HepG2 (cell line): Measurements from ENCODE around the gene DLX6. TPM values are rescaled to one million over a fixed set of nuclear protein-coding genes. Genes with fewer than 3 reads are reported as not detected.

Experiments used
- ARID2 ChIP-seq: sonication (generic); formaldehyde crosslinking; IDR thresholded peaks from 2 replicates; pipeline ENCODE4 v1.8.1; 2022; ENCODE audit warnings: mild to moderate bottlenecking, missing genetic modification reagents, borderline replicate concordance
- GLI4 ChIP-seq: sonication (generic); formaldehyde crosslinking; IDR thresholded peaks from 2 replicates; pipeline ENCODE4 v1.5.1; 2020; ENCODE audit warnings: missing genetic modification reagents, mild to moderate bottlenecking, moderate library complexity, borderline replicate concordance
- NBN ChIP-seq: fragments of 450-650 bp; conservative IDR thresholded peaks from 2 replicates; pipeline ENCODE4 v1.6.1; 2017
- NR2F1 ChIP-seq, 2 experiments: fragments of 450-650 bp in 1 of 2; formaldehyde crosslinking in 1 of 2; IDR thresholded peaks; 2 replicates each; pipeline versions ENCODE4 v1.5.0 to v1.6.1; 2016 to 2020; ENCODE audit warnings: mild to moderate bottlenecking in 1 of 2, missing compliant biosample characterization in 1 of 2, missing genetic modification reagents in 1 of 2, moderate library complexity in 1 of 2
- POLR2G ChIP-seq: fragments of 200-400 bp; formaldehyde crosslinking; IDR thresholded peaks from 2 replicates; pipeline ENCODE4 v1.6.1; 2018; ENCODE audit warnings: mild to moderate bottlenecking, low read depth, low read length, moderate library complexity
- RCOR2 ChIP-seq: IDR thresholded peaks from 2 replicates; pipeline ENCODE4 v1.6.1; 2016; ENCODE audit warnings: missing biosample characterization, missing genetic modification reagents
- SP2 ChIP-seq: sonication (generic); formaldehyde crosslinking; IDR thresholded peaks from 2 replicates; pipeline ENCODE4 v1.5.1; 2020; ENCODE audit warnings: mild to moderate bottlenecking, missing genetic modification reagents
- SRSF1 ChIP-seq: fragments of 200-400 bp; formaldehyde crosslinking; optimal IDR thresholded peaks from 2 replicates; pipeline ENCODE3; 2017; ENCODE audit warnings: mild to moderate bottlenecking, low read depth, low read length, moderate library complexity
- STAT5B ChIP-seq: sonication (generic); formaldehyde crosslinking; IDR thresholded peaks from 2 replicates; pipeline ENCODE4 v1.4.0; 2020; ENCODE audit warnings: missing genetic modification reagents
- ZNF138 ChIP-seq: sonication (generic); formaldehyde crosslinking; IDR thresholded peaks from 2 replicates; pipeline ENCODE4 v1.5.0; 2020; ENCODE audit warnings: mild to moderate bottlenecking, low read depth, missing genetic modification reagents
- ZNF317 ChIP-seq: sonication (generic); formaldehyde crosslinking; IDR thresholded peaks from 2 replicates; pipeline ENCODE4 v1.5.0; 2020; ENCODE audit warnings: mild to moderate bottlenecking, missing genetic modification reagents
- ZNF326 ChIP-seq: sonication (generic); formaldehyde crosslinking; IDR thresholded peaks from 2 replicates; pipeline ENCODE4 v1.4.0; 2020; ENCODE audit warnings: missing genetic modification reagents, borderline replicate concordance
- ZNF431 ChIP-seq: sonication (generic); formaldehyde crosslinking; IDR thresholded peaks from 2 replicates; pipeline ENCODE4 v1.9.0; 2022; ENCODE audit warnings: missing genetic modification reagents, low read depth, mild to moderate bottlenecking, borderline replicate concordance
- ZNF766 ChIP-seq: sonication (generic); formaldehyde crosslinking; IDR thresholded peaks from 2 replicates; pipeline ENCODE4 v1.5.0; 2020; ENCODE audit warnings: missing genetic modification reagents, borderline replicate concordance
- polyA plus RNA-seq, 8 experiments: library from polyadenylated mRNA; depleted of rRNA in 3 of 8; stranded (reverse) in 7 of 8; unstranded in 1 of 8; fragments of >200 nt; fragmentation: Illumina TruSeq in 4 of 8; extraction: Trizol in 4 of 8; gene quantifications; 2 replicates each; pipeline versions ENCODE4 v1.2.1 to v1.2.3, GENCODE V29; 2011 to 2016; ENCODE audit warnings: low read depth in 4 of 8, missing spikeins in 1 of 8, mixed read lengths in 1 of 8; ENCODE audit not compliant: insufficient read depth in 1 of 8
- total RNA-seq, 5 experiments: library from RNA; depleted of rRNA; stranded (reverse); fragments of >200 nt; fragmentation: Illumina TruSeq; extraction: Trizol; gene quantifications; 2 replicates each; pipeline ENCODE4 v1.2.3, GENCODE V29; 2016; ENCODE audit warnings: low read depth in 1 of 5
- TF ChIP-seq, protein P1 (sequence below): sonication (generic); formaldehyde crosslinking; IDR thresholded peaks from 2 replicates; pipeline ENCODE4 v1.5.0; 2020; ENCODE audit warnings: missing genetic modification reagents, mild to moderate bottlenecking, borderline replicate concordance
- TF ChIP-seq, protein P2 (sequence below): sonication (generic); formaldehyde crosslinking; IDR thresholded peaks from 2 replicates; pipeline ENCODE4 v1.5.0; 2020; ENCODE audit warnings: mild to moderate bottlenecking, missing genetic modification reagents, borderline replicate concordance
- TF ChIP-seq, protein P3 (sequence below): sonication (generic); formaldehyde crosslinking; conservative IDR thresholded peaks from 2 replicates; pipeline ENCODE4 v1.8.1; 2023; ENCODE audit warnings: missing genetic modification reagents
- TF ChIP-seq, protein P4 (sequence below): sonication (generic); formaldehyde crosslinking; IDR thresholded peaks from 2 replicates; pipeline ENCODE4 v1.4.0; 2020; ENCODE audit warnings: mild to moderate bottlenecking, missing genetic modification reagents, borderline replicate concordance
- TF ChIP-seq, protein P5 (sequence below): sonication (generic); formaldehyde crosslinking; IDR thresholded peaks from 2 replicates; pipeline ENCODE4 v1.4.0; 2020; ENCODE audit warnings: missing genetic modification reagents

Gene DLX6
- total and polyA plus RNA-seq, 2 of the 13 experiments (the other 11 are each of a cell fraction or from before 2014, with no cell fraction given), result 3.5 to 5.5 TPM

DNA sequence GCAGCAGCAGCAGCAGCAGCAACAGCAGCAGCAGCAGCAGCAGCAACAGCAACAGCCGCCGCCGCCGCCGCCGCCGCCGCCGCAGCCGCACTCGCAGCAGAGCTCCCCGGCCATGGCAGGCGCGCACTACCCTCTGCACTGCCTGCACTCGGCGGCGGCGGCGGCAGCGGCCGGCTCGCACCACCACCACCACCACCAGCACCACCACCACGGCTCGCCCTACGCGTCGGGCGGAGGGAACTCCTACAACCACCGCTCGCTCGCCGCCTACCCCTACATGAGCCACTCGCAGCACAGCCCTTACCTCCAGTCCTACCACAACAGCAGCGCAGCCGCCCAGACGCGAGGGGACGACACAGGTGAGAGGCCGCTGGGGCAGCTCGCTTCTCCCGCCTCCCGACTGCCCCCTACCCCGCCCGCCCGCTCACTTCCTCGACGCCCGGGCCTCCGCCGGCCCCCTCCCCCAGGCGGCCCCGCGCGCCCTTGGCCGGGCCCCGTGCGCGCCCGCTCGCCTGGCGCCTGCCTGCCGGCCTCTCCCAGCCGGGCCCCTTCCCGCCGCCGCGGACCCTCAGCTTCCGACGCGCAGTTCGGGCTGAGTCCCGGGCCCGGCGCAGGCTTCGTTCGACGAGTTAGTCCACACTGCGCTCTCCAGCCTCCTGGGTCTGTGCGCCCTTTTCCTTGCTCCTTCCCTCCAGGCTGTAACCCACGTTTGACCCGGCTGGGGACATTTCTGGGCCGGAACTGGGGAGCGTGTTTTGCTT, 882 bp downstream of the DLX6 start (continued):
- TF ChIP-seq ZNF317 (CRISPR knock-in tag), result no peak
- TF ChIP-seq ZNF326 (CRISPR knock-in tag), result no peak
- TF ChIP-seq SRSF1, result no peak
- TF ChIP-seq, protein P1, sequence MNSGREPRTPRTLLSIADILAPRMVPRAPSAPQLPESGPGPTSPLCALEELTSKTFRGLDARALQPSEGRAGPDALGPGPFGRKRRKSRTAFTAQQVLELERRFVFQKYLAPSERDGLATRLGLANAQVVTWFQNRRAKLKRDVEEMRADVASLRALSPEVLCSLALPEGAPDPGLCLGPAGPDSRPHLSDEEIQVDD (CRISPR knock-in tag), result no peak
- TF ChIP-seq, protein P2, sequence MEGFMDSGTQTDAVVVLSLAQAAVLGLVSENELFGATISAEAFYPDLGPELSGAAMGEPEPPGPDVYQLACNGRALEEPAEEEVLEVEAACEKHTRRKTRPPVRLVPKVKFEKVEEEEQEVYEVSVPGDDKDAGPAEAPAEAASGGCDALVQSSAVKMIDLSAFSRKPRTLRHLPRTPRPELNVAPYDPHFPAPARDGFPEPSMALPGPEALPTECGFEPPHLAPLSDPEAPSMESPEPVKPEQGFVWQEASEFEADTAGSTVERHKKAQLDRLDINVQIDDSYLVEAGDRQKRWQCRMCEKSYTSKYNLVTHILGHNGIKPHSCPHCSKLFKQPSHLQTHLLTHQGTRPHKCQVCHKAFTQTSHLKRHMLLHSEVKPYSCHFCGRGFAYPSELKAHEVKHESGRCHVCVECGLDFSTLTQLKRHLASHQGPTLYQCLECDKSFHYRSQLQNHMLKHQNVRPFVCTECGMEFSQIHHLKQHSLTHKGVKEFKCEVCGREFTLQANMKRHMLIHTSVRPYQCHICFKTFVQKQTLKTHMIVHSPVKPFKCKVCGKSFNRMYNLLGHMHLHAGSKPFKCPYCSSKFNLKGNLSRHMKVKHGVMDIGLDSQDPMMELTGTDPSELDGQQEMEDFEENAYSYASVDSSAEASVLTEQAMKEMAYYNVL (CRISPR knock-in tag), result peak; percentile 60; the same call in 1 of the 2 replicates
- TF ChIP-seq, protein P3, sequence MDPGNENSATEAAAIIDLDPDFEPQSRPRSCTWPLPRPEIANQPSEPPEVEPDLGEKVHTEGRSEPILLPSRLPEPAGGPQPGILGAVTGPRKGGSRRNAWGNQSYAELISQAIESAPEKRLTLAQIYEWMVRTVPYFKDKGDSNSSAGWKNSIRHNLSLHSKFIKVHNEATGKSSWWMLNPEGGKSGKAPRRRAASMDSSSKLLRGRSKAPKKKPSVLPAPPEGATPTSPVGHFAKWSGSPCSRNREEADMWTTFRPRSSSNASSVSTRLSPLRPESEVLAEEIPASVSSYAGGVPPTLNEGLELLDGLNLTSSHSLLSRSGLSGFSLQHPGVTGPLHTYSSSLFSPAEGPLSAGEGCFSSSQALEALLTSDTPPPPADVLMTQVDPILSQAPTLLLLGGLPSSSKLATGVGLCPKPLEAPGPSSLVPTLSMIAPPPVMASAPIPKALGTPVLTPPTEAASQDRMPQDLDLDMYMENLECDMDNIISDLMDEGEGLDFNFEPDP (CRISPR knock-in tag), result no peak
- no peak for TF ChIP-seq NBN
- TF ChIP-seq SP2 (CRISPR knock-in tag), result no peak
- no peak for TF ChIP-seq ZNF138 (CRISPR knock-in tag)
- TF ChIP-seq, protein P4, sequence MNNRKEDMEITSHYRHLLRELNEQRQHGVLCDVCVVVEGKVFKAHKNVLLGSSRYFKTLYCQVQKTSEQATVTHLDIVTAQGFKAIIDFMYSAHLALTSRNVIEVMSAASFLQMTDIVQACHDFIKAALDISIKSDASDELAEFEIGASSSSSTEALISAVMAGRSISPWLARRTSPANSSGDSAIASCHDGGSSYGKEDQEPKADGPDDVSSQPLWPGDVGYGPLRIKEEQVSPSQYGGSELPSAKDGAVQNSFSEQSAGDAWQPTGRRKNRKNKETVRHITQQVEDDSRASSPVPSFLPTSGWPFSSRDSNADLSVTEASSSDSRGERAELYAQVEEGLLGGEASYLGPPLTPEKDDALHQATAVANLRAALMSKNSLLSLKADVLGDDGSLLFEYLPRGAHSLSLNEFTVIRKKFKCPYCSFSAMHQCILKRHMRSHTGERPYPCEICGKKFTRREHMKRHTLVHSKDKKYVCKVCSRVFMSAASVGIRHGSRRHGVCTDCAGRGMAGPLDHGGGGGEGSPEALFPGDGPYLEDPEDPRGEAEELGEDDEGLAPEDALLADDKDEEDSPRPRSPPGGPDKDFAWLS (CRISPR knock-in tag), result no peak
- no peak for TF ChIP-seq ARID2 (CRISPR knock-in tag)
- no peak for TF ChIP-seq STAT5B (CRISPR knock-in tag)
- peak; percentile 70; the same call in 1 of the 2 replicates for TF ChIP-seq POLR2G
- no peak for TF ChIP-seq GLI4 (CRISPR knock-in tag)
- TF ChIP-seq ZNF766 (CRISPR knock-in tag), result no peak; the same call in 1 of the 2 replicates
- no peak for TF ChIP-seq RCOR2
- TF ChIP-seq NR2F1 (CRISPR knock-in tag; IDR thresholded peaks at IDR 0.05), result no peak
- TF ChIP-seq, protein P5, sequence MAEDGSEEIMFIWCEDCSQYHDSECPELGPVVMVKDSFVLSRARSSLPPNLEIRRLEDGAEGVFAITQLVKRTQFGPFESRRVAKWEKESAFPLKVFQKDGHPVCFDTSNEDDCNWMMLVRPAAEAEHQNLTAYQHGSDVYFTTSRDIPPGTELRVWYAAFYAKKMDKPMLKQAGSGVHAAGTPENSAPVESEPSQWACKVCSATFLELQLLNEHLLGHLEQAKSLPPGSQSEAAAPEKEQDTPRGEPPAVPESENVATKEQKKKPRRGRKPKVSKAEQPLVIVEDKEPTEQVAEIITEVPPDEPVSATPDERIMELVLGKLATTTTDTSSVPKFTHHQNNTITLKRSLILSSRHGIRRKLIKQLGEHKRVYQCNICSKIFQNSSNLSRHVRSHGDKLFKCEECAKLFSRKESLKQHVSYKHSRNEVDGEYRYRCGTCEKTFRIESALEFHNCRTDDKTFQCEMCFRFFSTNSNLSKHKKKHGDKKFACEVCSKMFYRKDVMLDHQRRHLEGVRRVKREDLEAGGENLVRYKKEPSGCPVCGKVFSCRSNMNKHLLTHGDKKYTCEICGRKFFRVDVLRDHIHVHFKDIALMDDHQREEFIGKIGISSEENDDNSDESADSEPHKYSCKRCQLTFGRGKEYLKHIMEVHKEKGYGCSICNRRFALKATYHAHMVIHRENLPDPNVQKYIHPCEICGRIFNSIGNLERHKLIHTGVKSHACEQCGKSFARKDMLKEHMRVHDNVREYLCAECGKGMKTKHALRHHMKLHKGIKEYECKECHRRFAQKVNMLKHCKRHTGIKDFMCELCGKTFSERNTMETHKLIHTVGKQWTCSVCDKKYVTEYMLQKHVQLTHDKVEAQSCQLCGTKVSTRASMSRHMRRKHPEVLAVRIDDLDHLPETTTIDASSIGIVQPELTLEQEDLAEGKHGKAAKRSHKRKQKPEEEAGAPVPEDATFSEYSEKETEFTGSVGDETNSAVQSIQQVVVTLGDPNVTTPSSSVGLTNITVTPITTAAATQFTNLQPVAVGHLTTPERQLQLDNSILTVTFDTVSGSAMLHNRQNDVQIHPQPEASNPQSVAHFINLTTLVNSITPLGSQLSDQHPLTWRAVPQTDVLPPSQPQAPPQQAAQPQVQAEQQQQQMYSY, result no peak
- no peak for TF ChIP-seq ZNF431 (CRISPR knock-in tag)
